K562 (cell line): ENCODE data around the gene PHF21B. TPM values are rescaled to one million over a fixed set of nuclear protein-coding genes. Genes with fewer than 3 reads are reported as not detected.

ENCODE experiments used
- ATAC-seq: fragments of 200-7000 bp; cut with Tn5 transposase; 3 replicates; pipeline ENCODE4 v1.9.1; 2020; ENCODE audit warnings: moderate library complexity
- BruUV-seq: library from RNA; stranded (reverse); fragments of 400-500 nt; replicated peaks from 2 replicates; lab custom pipeline; 2021; lab: Mats Ljungman, UMichigan
- CTCF ChIA-PET: fragments of 300-600 bp; formaldehyde crosslinking; extraction: SDS; loops from one replicate; lab custom pipeline; 2021; ENCODE audit warnings: low intra/inter-chr PET ratio; lab: Yijun Ruan, JAX
- POLR2A ChIA-PET: fragments of 300-600, 350-650 bp; sonication (Branson Sonifier 250); formaldehyde crosslinking; extraction: SDS; loops from one replicate; lab custom pipeline; 2021; ENCODE audit warnings: antibody characterized with exemption, inconsistent platforms; lab: Yijun Ruan, JAX
- DNase-seq, 4 experiments: peaks; one replicate each; pipeline versions ENCODE4 v3.0.0 to v3.0.0-alpha.2; 2011 to 2018; ENCODE audit warnings: low spot score in 3 of 4, mixed read lengths in 3 of 4; ENCODE audit errors: extremely low read depth in 1 of 4
- FAIRE-seq: peaks from 2 replicates; lab custom pipeline; 2011; peaks lifted over from hg19 to GRCh38; lab: Jason Lieb, UNC
- H2AFZ ChIP-seq: 2 replicates; pipeline ENCODE4 v1.6.0; 2011; ENCODE audit warnings: low read depth, low read length, control low read depth, inconsistent platforms
- H3K27ac ChIP-seq: fragments of 200-600 bp; 3 replicates; pipeline ENCODE4 v1.8.0; 2011; ENCODE audit warnings: low read depth, mild to moderate bottlenecking, control low read depth, inconsistent platforms, low read length, moderate library complexity, mixed read lengths; ENCODE audit errors: extremely low read depth
- H3K27me3 ChIP-seq, 2 experiments: fragments of 300-600 bp in 1 of 2; 2 replicates in 1 of 2; 3 replicates in 1 of 2; pipeline versions ENCODE4 v1.6.0 to v1.8.0; 2011; ENCODE audit warnings: inconsistent platforms in 2 of 2, low read length in 2 of 2, mild to moderate bottlenecking in 1 of 2, mixed read lengths in 1 of 2, moderate library complexity in 1 of 2; ENCODE audit not compliant: control insufficient read depth in 2 of 2, insufficient read depth in 2 of 2
- H3K36me3 ChIP-seq: fragments of 300-600 bp; 3 replicates; pipeline ENCODE4 v1.8.0; 2011; ENCODE audit warnings: mild to moderate bottlenecking, low read length, inconsistent platforms; ENCODE audit not compliant: control insufficient read depth, insufficient read depth
- H3K4me1 ChIP-seq, 2 experiments: fragments of 200-600 bp in 1 of 2; replicated peaks in 1 of 2; 2 replicates in 1 of 2; 3 replicates in 1 of 2; pipeline versions ENCODE4 v1.5.1 to v1.8.0; 2011; ENCODE audit warnings: inconsistent platforms in 2 of 2, low read length in 2 of 2, mild to moderate bottlenecking in 1 of 2, mixed read lengths in 1 of 2, moderate library complexity in 1 of 2; ENCODE audit not compliant: control insufficient read depth in 2 of 2, insufficient read depth in 2 of 2
- H3K4me2 ChIP-seq: 2 replicates; pipeline ENCODE4 v1.6.1; 2011; ENCODE audit warnings: low read length, control low read depth, inconsistent platforms, mixed read lengths; ENCODE audit not compliant: insufficient read depth
- H3K4me3 ChIP-seq: fragments of 200-600 bp; sonication (generic), shearing (Covaris generic); 2 replicates; pipeline ENCODE4 v1.5.1; 2016; ENCODE audit warnings: control low read depth, inconsistent platforms
- H3K79me2 ChIP-seq: fragments of 200-600 bp; 3 replicates; pipeline ENCODE4 v1.8.0; 2011; ENCODE audit warnings: low read length, inconsistent platforms; ENCODE audit not compliant: control insufficient read depth, insufficient read depth
- H3K9ac ChIP-seq, 2 experiments: 2 replicates each; pipeline versions ENCODE4 v1.6.0 to v1.6.1; 2011; ENCODE audit warnings: low read depth in 2 of 2, low read length in 2 of 2, control low read depth in 1 of 2, inconsistent platforms in 1 of 2, mild to moderate bottlenecking in 1 of 2, mixed read lengths in 1 of 2; ENCODE audit not compliant: insufficient read depth in 1 of 2
- H3K9me1 ChIP-seq: one replicate; pipeline ENCODE4 v1.6.0; 2011; ENCODE audit warnings: inconsistent platforms, mild to moderate bottlenecking, low read length, moderate library complexity; ENCODE audit not compliant: control insufficient read depth, insufficient read depth
- H3K9me3 ChIP-seq: replicated peaks from 2 replicates; pipeline ENCODE4 v1.5.1; 2011; ENCODE audit warnings: low read depth, low read length, inconsistent platforms; ENCODE audit not compliant: control insufficient read depth, insufficient read depth
- H4K20me1 ChIP-seq: replicated peaks from 2 replicates; pipeline ENCODE4 v1.6.1; 2011; ENCODE audit warnings: low read length, inconsistent platforms, mixed read lengths; ENCODE audit not compliant: control insufficient read depth, insufficient read depth
- BRCA1 ChIP-seq, 2 experiments: fragments of 450-650 bp in 1 of 2; sonication (generic) in 1 of 2; formaldehyde crosslinking in 1 of 2; IDR thresholded peaks; 2 replicates each; pipeline versions ENCODE4 v1.5.0 to v1.6.1; 2017 to 2020; ENCODE audit warnings: mild to moderate bottlenecking in 1 of 2, missing genetic modification reagents in 1 of 2
- DMBX1 ChIP-seq: fragments of 250-450 bp; sonication (Bioruptor Pico); IDR thresholded peaks from 2 replicates; pipeline ENCODE4 v1.8.0; 2022; ENCODE audit warnings: inconsistent platforms, mild to moderate bottlenecking, moderate library complexity, borderline replicate concordance
- ESRRA ChIP-seq: fragments of 450-650 bp; IDR thresholded peaks from 2 replicates; pipeline ENCODE4 v1.6.1; 2014; ENCODE audit warnings: low read depth, mild to moderate bottlenecking, moderate library complexity, borderline replicate concordance
- ETV5 ChIP-seq: sonication (generic); formaldehyde crosslinking; IDR thresholded peaks from 2 replicates; pipeline ENCODE4 v1.4.0; 2020; ENCODE audit warnings: low read depth, mild to moderate bottlenecking, missing genetic modification reagents
- GATA2 ChIP-seq: sonication (generic); formaldehyde crosslinking; IDR thresholded peaks from 2 replicates; pipeline ENCODE4 v1.4.0; 2020; ENCODE audit warnings: mild to moderate bottlenecking, missing genetic modification reagents
- PTRF ChIP-seq: fragments of 450-650 bp; IDR thresholded peaks from 2 replicates; pipeline ENCODE4 v1.6.1; 2016; ENCODE audit warnings: mild to moderate bottlenecking, missing genetic modification characterization, missing compliant biosample characterization
- SAFB ChIP-seq: fragments of 200-400 bp; formaldehyde crosslinking; IDR thresholded peaks from 2 replicates; pipeline ENCODE4 v1.6.1; 2017; ENCODE audit warnings: low read depth, low read length, borderline replicate concordance
- SMARCA4 ChIP-seq: fragments of 450-650 bp; IDR thresholded peaks from 2 replicates; pipeline ENCODE4 v1.6.1; 2016
- TAF7 ChIP-seq: fragments of 450-650 bp; IDR thresholded peaks from 2 replicates; pipeline ENCODE4 v1.6.1; 2016; ENCODE audit warnings: missing genetic modification characterization, missing compliant biosample characterization
- TCF7 ChIP-seq: sonication (generic); IDR thresholded peaks from 2 replicates; pipeline ENCODE4 v1.6.1; 2016; ENCODE audit warnings: antibody characterized with exemption, borderline replicate concordance
- TFAM ChIP-seq: fragments of 250-450 bp; sonication (Bioruptor Pico); conservative IDR thresholded peaks from 2 replicates; pipeline ENCODE4 v1.5.0; 2021; ENCODE audit warnings: mild to moderate bottlenecking, moderate library complexity
- ZNF232 ChIP-seq: sonication (generic); formaldehyde crosslinking; IDR thresholded peaks from 2 replicates; pipeline ENCODE4 v1.8.0; 2022; ENCODE audit warnings: mild to moderate bottlenecking, missing genetic modification reagents
- ZNF24 ChIP-seq: fragments of 450-650 bp; IDR thresholded peaks from 2 replicates; pipeline ENCODE4 v1.6.1; 2016
- ZNF316 ChIP-seq: fragments of 450-650 bp; IDR thresholded peaks from 2 replicates; pipeline ENCODE4 v1.6.1; 2016
- ZNF431 ChIP-seq: sonication (generic); formaldehyde crosslinking; IDR thresholded peaks from 2 replicates; pipeline ENCODE4 v1.8.0; 2022; ENCODE audit warnings: mild to moderate bottlenecking, missing genetic modification reagents
- ZNF436 ChIP-seq: fragments of 250-450, 450-650 bp; sonication (Bioruptor Pico); formaldehyde crosslinking; IDR thresholded peaks from 2 replicates; pipeline ENCODE4 v1.7.0; 2020; ENCODE audit warnings: mild to moderate bottlenecking
- ZNF445 ChIP-seq: fragments of 250-450 bp; sonication (Bioruptor Pico); IDR thresholded peaks from 2 replicates; pipeline ENCODE4 v1.4.0; 2020; ENCODE audit warnings: low read depth, mild to moderate bottlenecking, moderate library complexity
- ZSCAN29 ChIP-seq: fragments of 450-650 bp; IDR thresholded peaks from 2 replicates; pipeline ENCODE4 v1.6.1; 2017
- WGBS: fragments of 100-300 bp; shearing (Covaris generic); methylation state at CpG from one replicate; pipeline ENCODE4 v1.1.6; 2016; ENCODE audit warnings: low coverage, mixed read lengths; ENCODE audit not compliant: insufficient coverage; ENCODE audit errors: missing lambda C conversion rate; 5-methylcytosine and 5-hydroxymethylcytosine counted together
- in situ Hi-C: fragments of 300-500 bp; cut with MboI; formaldehyde crosslinking; loops from 4 replicates; pipeline ENCODE4 v1.15.0; 2018; ENCODE audit warnings: inconsistent platforms, mixed read lengths
- intact Hi-C: fragments of 100-400 bp; cut with micrococcal nuclease; formaldehyde crosslinking; loops from 2 replicates; pipeline ENCODE4 v1.14.2; 2022
- polyA plus RNA-seq, 8 experiments: library from polyadenylated mRNA; depleted of rRNA in 4 of 8; stranded (reverse) in 5 of 8; unstranded in 3 of 8; fragments of >200 nt; fragmentation: Nextera tagmentation in 2 of 8; fragmentation: Illumina TruSeq in 1 of 8; extraction: Ambion mirVana in 2 of 8; extraction: Trizol in 1 of 8; gene quantifications; 2 replicates each; pipeline versions ENCODE4 v1.2.1 to v1.2.3, GENCODE V29; 2011 to 2014; ENCODE audit warnings: inconsistent platforms in 1 of 8, missing spikeins in 1 of 8
- total RNA-seq, 7 experiments: library from RNA; depleted of rRNA in 6 of 7; stranded (reverse); fragments of >200 nt in 6 of 7; fragmentation: Illumina TruSeq in 2 of 7; extraction: Trizol in 2 of 7; gene quantifications; 2 replicates each; pipeline versions ENCODE4 v1.2.1 to v1.2.3, GENCODE V29; 2011 to 2021; ENCODE audit warnings: low replicate concordance in 1 of 7
- TF ChIP-seq, protein P1 (sequence below), 2 experiments: fragments of 450-650 bp in 1 of 2; sonication (generic) in 1 of 2; formaldehyde crosslinking in 1 of 2; IDR thresholded peaks in 1 of 2; conservative IDR thresholded peaks in 1 of 2; 2 replicates each; pipeline versions ENCODE4 v1.6.1 to v1.8.1; 2016 to 2023; ENCODE audit warnings: mild to moderate bottlenecking in 2 of 2, moderate library complexity in 2 of 2, inconsistent platforms in 1 of 2, missing genetic modification reagents in 1 of 2

The PHF21B gene
- total and polyA plus RNA-seq, 9 of the 15 experiments (the other 6 are each of a cell fraction or from before 2014, with no cell fraction given): 0.04 TPM; not detected in 8

DNA sequence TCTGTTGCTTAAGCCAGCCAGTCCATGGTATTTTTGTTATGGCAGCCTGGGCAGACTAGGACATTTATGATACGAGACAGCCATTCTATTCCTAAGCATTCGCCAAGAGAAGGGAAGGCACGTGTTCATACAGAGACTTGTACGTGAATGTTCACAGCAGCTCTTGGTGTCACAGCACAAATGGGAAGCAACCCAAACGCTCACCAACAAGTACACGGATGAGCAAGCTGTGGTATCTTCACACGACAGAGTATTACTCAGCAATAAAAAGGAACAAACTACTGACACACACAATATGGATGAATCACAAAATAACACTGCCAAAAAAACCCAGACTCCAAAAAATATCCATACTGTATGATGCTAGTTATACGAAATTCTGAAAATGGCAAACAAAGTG lies 85.1 kb downstream of the PHF21B start:
- Histone ChIP-seq H3K27me3 (peaks cover 5 to 39% of the 10 kb centered on the region in 2 experiments), H4K20me1 (no peaks in the 10 kb centered on the region), H3K4me2 (no peak overlapping the region), H3K9me1 (no peaks in the 10 kb centered on the region), H3K9ac (no peak overlapping the region), H3K9me3 (no peaks in the 10 kb centered on the region), H3K27ac (no peak overlapping the region), H3K36me3 (no peaks in the 10 kb centered on the region), H3K4me3 (no peak overlapping the region), H3K79me2 (no peaks in the 10 kb centered on the region), H2AFZ (no peak overlapping the region), H3K4me1 (no peaks in the 10 kb centered on the region)
- ChIA-PET CTCF (no interaction called here), POLR2A (no interaction called here)
- no TSS peak for BruUV-seq
- TF ChIP-seq ZNF431 (CRISPR knock-in tag) (no peak), ZNF232 (CRISPR knock-in tag) (no peak), DMBX1 (no peak), TFAM (CRISPR knock-in tag) (no peak), ZNF316 (0 out of 2 replicates have a peak, but pooled peaks have one; percentile 6), TCF7 (no peak), BRCA1 (IDR thresholded peaks at IDR 0.05) (no peak), BRCA1 (CRISPR knock-in tag; IDR thresholded peaks at IDR 0.05) (no peak)
- DNase-seq (no peak), ATAC-seq (no peak), FAIRE-seq (no peak)
- intact Hi-C loops: no loop called here
- in situ Hi-C loops: no loop called here
- under 1% methylated on average over 8 of the region's 8 CpGs for WGBS

DNA sequence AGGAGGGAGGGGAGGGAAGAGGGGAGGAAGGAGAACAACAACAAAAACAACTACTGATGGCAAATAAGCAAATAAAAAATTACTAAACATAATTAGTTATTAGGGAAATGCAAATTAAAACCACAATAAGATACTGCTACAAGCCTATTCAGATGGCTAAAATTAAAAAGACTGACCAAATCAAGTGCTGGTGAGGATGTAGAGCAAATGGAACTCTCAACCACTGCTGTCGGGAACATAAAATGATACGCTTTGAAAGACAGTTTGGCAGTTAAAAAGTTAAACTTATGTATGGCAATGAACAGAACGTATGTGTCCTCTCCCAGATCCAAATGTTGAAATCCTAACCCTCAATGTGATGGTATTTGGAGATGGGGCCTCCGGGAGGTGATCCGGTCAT lies 85.7 kb downstream of the PHF21B start:
- Histone ChIP-seq H3K36me3 (no peaks in the 10 kb centered on the region), H3K27me3 (peaks cover 5 to 39% of the 10 kb centered on the region in 2 experiments), H3K9me3 (no peaks in the 10 kb centered on the region), H3K79me2 (no peaks in the 10 kb centered on the region), H4K20me1 (no peaks in the 10 kb centered on the region), H2AFZ (no peak overlapping the region), H3K4me2 (no peak overlapping the region), H3K4me1 (no peaks in the 10 kb centered on the region), H3K9me1 (no peaks in the 10 kb centered on the region), H3K4me3 (no peak overlapping the region), H3K27ac (no peak overlapping the region), H3K9ac (no peak overlapping the region)
- no peak for FAIRE-seq
- ChIA-PET CTCF (no interaction called here), POLR2A (no interaction called here)
- no TSS peak for BruUV-seq
- ATAC-seq: no peak
- DNase-seq: no peak
- intact Hi-C loops: no loop called here
- in situ Hi-C loops: no loop called here
- TF ChIP-seq ETV5 (CRISPR knock-in tag) (no peak), ZNF436 (CRISPR knock-in tag) (no peak), ESRRA (no peak), ZSCAN29 (no peak), TAF7 (tag) (no peak), ZNF24 (no peak), ZNF445 (CRISPR knock-in tag) (no peak), GATA2 (CRISPR knock-in tag) (no peak), SAFB (no peak), SMARCA4 (no peak), PTRF (no peak)
- TF ChIP-seq, protein P1, sequence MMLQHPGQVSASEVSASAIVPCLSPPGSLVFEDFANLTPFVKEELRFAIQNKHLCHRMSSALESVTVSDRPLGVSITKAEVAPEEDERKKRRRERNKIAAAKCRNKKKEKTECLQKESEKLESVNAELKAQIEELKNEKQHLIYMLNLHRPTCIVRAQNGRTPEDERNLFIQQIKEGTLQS (IDR thresholded peaks at IDR 0.05): no peak
- TF ChIP-seq, protein P1 (CRISPR knock-in tag; conservative IDR thresholded peaks at IDR 0.05): no peak
- 0% methylated on average over 5 of the region's 5 CpGs for WGBS
